GM18951 (cell line): ENCODE measurements around the gene SLC39A10.

Experiments used
- POLR2A ChIP-seq: IDR thresholded peaks from 4 replicates; pipeline ENCODE4 v1.6.1; 2011; ENCODE audit warnings: mild to moderate bottlenecking; ENCODE audit not compliant: insufficient read length, insufficient read depth; ENCODE audit errors: extremely low read depth
- in situ Hi-C: fragments of 300-500 bp; cut with MboI; formaldehyde crosslinking; loops from one replicate; pipeline ENCODE4 v1.12.0; 2022; ENCODE audit warnings: low sequenced_read_pairs, mixed read lengths, inconsistent platforms; ENCODE audit not compliant: unreplicated experiment

Gene SLC39A10

GRCh38 chr2:195734931-195735330 lies 77.9 kb downstream of the SLC39A10 start:
- in situ Hi-C loops = no loop called here
- no peak for TF ChIP-seq POLR2A

DNA sequence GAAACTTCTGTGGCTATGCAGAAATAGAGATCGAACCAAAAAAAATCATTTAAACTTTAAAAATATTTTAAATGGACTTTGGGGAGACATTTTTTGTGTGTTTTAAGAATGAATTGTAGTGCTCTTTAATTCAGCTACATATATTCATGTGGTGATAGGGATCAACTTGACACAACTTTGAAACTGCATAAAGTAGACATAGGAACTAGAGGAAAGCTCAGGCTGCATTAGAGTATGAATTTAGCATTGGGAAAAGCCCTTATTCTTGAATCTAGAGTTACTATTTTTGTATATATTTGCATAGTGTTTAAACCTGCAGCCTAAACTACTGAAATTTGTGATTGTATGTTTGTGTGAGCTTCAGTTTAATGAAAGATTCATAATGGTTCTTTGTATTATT lies 78.3 kb downstream of the SLC39A10 start:
- in situ Hi-C loops = no loop called here
- TF ChIP-seq POLR2A = no peak

GRCh38 chr2:195737511-195738325 lies 80.7 kb downstream of the SLC39A10 start:
- no peak for TF ChIP-seq POLR2A
- in situ Hi-C loops = no loop called here

- no peak for TF ChIP-seq POLR2A
- in situ Hi-C loops = no loop called here
Observed at GRCh38 chr2:195741191-195741590, 84.2 kb downstream of the SLC39A10 start.

DNA sequence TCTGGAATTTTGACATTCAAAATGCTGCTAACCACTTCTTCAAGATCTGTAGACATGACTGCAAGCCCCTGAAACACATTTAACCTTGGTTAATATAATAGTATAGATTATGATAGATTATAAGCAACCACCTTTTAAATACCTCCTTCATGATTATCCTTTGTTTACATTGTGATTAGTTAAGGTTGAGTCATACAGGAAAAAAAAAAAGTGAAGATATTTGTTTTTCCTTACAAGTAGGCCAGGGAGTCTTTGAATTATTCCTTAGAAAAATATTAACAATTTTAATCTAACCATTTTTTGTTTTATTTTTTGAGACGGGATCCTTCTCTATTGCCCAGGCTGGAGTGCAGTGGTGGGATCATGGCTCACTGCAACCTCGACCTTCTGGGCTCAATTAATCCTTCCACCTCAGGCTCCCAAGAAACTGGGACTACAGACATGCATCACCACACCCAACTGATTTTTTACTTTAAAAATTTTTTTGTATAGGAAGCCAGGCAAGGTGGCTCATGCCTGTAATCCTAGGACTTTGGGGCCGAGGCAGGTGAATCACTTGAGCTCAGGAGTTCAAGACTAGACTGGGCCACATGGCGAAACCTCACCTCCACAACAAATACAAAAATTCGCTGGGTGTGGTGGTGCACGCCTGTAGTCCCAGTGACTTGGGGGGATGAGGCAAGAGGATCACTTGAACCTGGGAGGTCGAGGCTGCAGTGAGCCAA lies 99.4 kb downstream of the SLC39A10 start:
- in situ Hi-C loops = no loop called here
- no peak for TF ChIP-seq POLR2A

DNA sequence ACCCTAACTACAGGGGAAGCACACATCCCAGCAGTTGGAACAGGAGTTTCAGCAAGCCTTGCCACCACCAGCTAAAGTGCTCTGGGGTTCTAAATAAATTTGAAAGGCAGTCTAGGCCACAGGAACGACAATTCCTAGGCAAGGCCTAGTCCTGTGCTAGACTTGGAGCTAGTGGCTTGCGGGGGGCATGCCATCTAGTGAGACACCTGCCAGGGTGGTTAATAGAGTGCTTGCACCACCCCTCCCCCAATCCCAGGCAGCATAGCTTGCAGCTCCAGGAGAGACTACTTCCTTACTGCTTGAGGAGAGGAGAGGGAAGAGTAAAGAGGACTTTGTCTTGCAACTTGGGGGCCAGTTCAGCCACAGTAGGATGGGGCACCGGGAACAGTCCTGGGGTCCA lies 101.8 kb downstream of the SLC39A10 start:
- no peak for TF ChIP-seq POLR2A

GRCh38 chr2:195759877-195760276 lies 102.9 kb downstream of the SLC39A10 start:
- in situ Hi-C loops = no loop called here
- TF ChIP-seq POLR2A = no peak

More for the DNA sequence above, 101.8 kb downstream of the SLC39A10 start:
- in situ Hi-C loops = no loop called here

GRCh38 chr2:195763866-195764265 lies 106.8 kb downstream of the SLC39A10 start:
- in situ Hi-C loops = no loop called here
- TF ChIP-seq POLR2A = no peak

GRCh38 chr2:195766691-195767090 lies 109.7 kb downstream of the SLC39A10 start:
- in situ Hi-C loops = no loop called here
- no peak for TF ChIP-seq POLR2A

- in situ Hi-C loops = no loop called here
- TF ChIP-seq POLR2A = no peak
Observed at GRCh38 chr2:195768431-195768830, 111.4 kb downstream of the SLC39A10 start.

DNA sequence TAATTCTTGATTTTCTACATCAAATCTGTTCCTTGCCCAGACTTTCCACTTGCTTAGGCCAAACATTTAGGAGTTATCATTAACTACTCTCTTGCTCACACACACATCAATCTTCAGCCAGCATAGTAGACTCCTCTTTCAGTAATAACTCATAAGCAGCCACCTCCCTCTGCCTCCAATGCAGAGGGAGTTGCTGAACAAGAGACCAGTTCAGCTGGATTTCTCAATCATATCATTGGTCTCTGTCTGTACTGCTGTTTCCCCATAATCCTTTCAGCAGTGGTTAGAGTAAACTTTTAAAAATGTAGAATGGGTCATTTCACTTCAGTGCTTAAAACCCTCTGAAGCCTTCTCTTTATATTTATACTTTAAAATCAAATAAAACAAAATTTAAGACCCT lies 112.9 kb downstream of the SLC39A10 start:
- in situ Hi-C loops = no loop called here
- no peak for TF ChIP-seq POLR2A

DNA sequence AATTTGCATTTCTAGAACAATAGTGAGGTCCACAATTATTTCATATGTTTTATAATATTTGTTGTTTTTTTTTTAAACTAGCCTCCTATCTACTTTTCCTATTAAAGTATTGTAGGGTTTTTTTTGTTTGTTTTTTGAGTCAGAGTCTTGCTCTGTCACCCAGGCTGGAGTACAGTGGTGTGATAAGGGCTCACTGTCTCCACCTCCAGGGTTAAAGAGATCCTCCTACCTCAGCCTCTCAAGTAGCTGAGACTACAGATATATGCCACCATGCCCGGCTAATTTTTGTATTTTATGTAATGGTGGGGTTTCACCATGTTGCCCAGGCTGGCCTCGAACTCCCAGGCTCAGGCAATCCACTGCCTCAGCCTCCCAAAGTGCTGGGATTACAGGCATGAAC lies 122.5 kb downstream of the SLC39A10 start:
- no peak for TF ChIP-seq POLR2A
- in situ Hi-C loops = no loop called here

DNA sequence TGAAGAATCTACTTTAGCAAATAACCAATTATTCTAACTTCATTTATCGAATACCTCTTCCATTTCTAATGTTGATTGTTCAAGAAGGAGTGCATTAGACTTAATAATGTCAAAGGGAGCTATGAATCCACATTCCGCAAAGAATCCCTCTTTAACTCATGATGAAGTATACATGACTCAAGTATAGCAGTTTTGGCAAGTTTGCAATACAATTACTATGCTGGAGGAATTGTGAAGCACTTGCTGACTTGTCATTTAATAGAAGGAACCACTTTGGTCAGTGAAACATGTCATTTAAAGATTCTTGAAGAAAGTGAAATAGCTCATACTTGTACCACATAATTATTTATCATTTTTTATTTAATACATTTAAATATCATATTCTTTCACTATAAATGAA lies 125.1 kb downstream of the SLC39A10 start:
- TF ChIP-seq POLR2A = no peak
- in situ Hi-C loops = no loop called here
